HG03558 (cell line): ENCODE results near the gene ITGB7.

Experiments used
- ATAC-seq: cut with Tn5 transposase; IDR thresholded peaks from one replicate; pipeline ENCODE4 v1.9.1; 2021; ENCODE audit warnings: moderate number of reproducible peaks; ENCODE audit not compliant: unreplicated experiment; ENCODE audit errors: extremely low read depth

ITGB7 gene, protein sequence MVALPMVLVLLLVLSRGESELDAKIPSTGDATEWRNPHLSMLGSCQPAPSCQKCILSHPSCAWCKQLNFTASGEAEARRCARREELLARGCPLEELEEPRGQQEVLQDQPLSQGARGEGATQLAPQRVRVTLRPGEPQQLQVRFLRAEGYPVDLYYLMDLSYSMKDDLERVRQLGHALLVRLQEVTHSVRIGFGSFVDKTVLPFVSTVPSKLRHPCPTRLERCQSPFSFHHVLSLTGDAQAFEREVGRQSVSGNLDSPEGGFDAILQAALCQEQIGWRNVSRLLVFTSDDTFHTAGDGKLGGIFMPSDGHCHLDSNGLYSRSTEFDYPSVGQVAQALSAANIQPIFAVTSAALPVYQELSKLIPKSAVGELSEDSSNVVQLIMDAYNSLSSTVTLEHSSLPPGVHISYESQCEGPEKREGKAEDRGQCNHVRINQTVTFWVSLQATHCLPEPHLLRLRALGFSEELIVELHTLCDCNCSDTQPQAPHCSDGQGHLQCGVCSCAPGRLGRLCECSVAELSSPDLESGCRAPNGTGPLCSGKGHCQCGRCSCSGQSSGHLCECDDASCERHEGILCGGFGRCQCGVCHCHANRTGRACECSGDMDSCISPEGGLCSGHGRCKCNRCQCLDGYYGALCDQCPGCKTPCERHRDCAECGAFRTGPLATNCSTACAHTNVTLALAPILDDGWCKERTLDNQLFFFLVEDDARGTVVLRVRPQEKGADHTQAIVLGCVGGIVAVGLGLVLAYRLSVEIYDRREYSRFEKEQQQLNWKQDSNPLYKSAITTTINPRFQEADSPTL

GRCh38 chr12:53207042-53207441 lies at the start of gene ITGB7:
Gene ITGB7, minus strand, starts transcription at chr12:53207251. Its CDS starts 6,808 bp downstream, at chr12:53200443.
- ATAC-seq: no peak

DNA sequence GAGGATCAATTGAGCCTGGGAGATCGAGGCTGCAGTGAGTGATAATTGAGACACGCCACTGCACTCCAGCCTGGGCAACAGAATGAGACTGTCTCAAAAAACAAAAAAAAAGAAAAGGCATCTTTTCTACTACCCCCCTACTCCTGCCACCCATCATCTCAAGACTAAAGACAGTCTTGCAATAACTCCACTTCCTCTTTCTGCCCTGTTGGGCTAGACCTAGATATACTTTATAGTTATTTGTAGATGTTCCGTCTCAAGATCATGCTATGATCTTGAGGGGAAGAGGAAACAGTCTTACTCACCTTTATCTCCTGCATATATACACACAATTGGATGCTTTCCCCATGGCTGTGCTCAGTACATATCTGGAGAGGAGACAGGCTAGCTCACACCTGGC lies 48.9 kb upstream of the ITGB7 start:
- no peak for ATAC-seq

DNA sequence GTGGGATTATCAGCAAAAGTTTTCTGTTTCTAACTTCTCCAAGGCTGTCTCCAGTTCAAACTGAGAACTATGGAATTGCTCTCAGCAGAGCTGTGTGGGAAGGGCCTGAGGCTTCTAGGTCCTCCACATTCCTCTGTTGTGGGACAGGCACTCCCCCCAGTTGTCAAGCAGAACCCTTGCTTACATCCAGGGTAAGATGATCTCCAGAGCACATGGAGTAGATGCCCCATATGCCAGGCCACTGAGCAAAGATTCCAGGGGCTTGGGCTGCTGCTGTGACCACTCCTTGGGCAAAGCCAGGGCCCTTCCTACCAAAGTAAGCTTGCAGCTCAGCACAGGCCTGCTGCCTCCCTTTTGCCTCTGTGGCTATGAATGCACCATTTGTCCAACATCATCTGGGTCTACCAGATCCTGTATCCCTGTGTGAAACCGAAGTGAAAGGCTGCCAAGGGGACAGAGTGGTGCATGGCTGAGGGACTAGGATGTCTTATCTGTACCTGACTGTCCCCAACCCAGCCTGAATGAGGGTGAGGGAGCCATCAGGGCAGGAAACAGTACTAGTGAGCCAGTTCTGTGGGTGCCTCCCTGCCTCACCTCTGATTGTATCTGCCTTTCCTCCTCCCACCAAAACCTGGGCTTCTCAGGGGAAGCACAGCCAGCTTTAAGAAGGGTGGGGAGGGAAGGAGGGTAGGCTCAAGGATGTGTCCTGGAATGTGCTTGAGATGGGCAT lies 47.9 kb upstream of the ITGB7 start:
- ATAC-seq: no peak

DNA sequence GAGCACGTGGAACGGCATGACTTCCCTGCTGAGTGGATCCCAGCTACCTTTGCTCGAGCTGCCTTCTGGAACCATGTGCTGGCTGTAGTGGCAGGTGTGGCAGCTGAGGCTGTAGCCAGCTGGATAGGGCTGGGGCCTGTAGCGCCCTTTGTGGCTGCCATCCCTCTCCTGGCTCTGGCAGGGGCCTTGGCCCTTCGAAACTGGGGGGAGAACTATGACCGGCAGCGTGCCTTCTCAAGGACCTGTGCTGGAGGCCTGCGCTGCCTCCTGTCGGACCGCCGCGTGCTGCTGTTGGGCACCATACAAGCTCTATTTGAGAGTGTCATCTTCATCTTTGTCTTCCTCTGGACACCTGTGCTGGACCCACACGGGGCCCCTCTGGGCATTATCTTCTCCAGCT lies 46.2 kb upstream of the ITGB7 start:
- ATAC-seq: no peak

- ATAC-seq: no peak
These were observed 45.4 kb upstream of the ITGB7 start for GRCh38 chr12:53252349-53252916.

DNA sequence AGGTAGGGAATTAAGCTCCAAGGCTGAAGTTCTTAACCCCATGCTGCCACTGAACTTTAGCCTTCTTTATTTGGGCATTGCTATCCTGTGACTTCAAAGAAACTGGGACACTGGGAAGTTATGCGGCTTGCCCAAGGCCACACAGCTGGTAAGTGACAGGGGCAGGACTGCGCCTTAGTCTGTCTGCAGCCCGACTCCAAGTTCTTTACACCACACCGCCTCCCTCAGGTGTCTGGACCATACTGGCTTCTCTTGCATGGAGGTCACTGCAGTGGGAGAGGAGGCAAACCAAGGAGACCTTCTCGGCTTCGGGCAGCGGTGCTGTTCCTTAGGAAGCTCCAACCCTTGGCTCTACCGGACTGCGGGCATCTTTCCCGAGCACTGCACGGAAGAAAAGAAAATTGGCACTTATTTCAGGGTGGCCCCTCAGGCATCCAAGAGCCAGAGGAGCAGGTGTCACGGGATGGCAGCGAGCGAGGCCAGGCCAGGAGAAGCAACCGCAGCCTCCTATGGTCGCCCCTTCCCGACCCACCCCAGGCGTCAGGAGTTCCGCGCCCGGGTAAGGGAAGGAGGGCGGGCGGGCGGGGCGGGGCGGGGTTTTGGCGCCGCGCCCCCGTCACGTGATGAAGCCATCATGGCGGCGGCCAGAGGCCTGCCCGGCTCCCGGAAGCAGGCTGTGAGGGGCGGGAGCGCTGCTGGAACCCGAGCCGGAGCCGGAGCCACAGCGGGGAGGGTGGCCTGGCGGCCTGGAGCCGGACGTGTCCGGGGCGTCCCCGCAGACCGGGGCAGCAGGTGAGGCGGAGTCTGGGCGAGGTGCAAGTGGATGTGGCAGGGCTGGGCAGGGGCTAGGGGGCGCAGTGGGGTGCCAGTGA lies 44.7 kb upstream of the ITGB7 start:
- no peak for ATAC-seq

DNA sequence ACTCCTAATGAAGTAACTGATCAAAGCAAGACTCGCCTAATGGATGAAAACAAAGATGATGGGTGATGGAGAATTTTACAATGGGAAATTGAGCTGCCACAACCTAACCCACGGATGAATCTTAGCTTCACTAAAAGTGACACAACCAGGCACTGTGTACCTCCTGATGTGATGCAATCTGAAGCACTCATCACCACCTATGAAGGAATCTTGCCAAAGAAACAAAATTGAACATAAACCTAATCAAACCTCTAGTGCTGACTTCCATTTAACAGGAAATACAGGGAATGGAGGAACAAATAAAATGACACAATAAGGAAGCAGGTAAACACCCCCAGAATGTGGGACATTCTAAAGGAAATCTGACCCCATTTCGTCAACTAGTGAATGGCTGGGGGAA lies 38.2 kb upstream of the ITGB7 start:
- no peak for ATAC-seq

DNA sequence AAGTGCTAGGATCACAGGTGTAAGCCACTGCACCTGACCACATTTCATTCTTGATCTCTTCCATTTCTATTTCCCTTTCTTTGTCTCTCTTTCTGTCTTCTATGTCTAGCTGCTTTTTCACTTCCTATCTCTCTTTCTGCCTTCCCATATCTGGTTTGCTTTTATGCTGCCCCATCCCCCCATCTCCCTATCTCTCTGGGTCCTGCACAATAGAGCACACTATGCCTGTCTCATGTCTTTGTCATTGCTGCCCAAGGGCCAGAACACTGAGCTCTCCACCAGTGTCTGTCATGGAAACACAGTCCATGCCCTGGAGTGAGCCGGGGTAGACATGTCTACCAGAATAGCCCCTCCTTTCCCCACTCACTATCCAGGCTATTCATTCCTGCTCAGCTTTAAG lies 37.3 kb upstream of the ITGB7 start:
- no peak for ATAC-seq

- ATAC-seq: no peak
These were observed 34.8 kb upstream of the ITGB7 start for GRCh38 chr12:53241623-53242412.

DNA sequence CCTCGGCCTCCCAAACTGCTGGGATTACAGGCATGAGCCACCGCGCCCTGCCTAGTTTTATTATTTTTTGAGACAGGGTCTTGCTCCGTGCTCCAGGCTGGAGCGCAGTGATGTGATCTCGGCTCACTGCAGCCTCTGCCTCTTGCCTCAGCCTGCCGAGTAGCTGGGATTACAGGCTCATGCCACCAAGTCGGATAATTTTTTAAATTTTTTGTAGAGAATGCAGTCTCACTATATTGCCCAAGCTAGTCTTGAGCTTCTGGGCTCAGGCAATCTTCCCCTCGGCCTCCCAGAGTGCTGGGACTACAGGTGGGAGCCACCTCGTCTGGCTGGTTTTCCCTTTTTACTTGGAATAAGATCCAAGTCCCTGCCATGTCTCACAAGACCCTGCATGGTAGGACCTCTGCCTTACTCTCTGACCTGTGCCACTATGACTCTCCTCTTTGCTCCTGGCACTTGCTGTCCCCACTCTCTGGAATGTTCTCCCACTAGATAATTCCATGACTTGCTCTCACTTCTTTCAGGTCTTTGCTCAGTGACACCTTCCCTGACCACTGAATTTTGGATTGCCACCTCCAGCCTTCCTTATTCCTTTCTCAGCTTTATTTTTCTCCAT lies 32.7 kb upstream of the ITGB7 start:
- no peak for ATAC-seq

- ATAC-seq: no peak
These were observed 29.5 kb upstream of the ITGB7 start for GRCh38 chr12:53236443-53237111.

GRCh38 chr12:53235742-53236442 lies 28.8 kb upstream of the ITGB7 start:
- no peak for ATAC-seq

DNA sequence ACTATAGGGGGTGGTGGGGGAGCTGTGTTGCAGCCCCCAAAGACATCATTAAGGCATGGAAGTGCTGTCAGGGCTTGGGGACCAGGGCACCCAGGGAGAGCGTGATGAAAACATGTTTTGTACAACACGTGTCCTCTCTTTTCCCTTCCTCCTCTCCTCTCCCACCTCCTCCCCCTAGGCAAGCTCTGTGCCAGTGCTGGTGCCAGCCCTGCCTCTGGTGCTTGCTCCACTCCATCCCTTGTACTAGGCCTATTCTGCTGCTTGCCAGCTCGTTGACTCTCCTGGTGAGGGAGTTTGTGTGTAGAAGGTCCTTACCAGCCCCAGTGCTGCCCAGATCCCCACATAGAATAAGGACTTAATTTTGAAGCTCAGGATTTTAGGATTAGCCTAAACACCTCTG lies 28.1 kb upstream of the ITGB7 start:
- no peak for ATAC-seq

DNA sequence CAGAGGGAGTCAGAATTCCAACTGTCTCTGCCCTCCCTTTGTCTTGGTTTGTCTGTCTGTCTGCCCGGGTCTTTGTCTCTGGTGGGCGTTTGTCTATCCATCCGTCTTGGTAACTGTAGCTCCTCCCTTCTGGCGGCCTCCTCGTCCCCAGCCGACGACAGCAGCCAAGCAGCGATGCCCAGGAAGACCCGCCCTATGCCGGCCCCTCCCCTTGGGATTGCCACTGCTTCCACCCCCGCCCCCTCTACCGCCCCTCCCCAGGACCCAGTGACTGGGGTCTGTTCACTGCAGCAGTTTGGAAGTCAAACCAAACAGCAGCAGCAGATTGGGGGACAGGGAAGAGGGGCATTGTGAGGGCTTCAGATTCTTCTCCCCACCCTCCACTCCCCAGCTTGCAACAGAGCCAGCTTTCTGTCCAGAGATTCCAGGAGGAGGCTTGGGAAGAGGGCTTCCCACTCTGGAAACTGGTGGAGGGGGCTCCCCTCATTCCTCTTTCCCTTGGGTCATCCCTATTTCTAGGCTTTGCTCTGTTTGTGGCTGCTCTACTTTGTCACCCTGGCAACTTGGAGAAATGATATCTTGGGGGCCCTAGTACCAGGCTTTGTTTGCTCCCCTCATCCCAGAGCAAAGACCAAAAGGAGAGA lies 27.3 kb upstream of the ITGB7 start:
- no peak for ATAC-seq

GRCh38 chr12:53233671-53234121 lies 26.6 kb upstream of the ITGB7 start:
- ATAC-seq: no peak

DNA sequence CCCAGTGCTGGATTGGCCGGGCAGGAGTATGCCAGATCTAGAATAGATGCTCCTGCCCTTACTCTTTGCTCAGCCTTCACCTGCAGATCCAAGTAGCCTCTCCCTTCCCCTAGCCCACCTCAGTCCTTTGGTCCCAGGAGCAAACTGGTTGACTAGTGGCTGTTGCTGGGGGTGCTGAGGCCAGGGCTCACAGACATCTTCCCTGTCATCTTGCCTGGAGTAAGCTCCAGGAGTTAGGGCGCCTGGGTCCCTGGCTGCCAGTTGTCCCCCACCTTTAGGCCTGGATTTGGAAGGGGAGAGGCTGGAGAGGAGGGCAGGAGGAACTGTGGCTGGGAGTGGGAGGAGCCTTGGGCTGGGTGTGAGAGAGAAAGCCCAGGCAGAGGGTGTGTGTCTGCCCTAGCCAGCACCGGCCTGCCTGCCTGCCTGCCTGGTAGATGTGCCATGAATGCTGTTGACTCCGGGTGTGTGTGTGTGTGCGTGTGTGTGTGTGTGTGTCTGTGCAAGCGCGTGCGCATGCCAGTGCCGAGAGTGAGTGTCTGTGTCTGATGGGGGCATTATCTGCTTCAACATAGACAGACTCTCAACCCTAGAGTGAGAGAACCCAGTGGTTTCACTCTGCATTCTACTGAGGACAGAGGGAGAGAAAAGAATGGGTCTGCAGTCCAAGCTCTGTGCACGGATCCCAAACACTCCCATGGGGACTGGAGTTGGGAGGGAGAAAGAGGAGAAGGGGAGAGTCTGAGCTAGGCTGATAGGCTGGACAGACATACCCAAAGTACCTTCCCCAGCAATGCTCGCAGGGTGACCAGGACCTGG lies 25.8 kb upstream of the ITGB7 start:
- no peak for ATAC-seq
